ENCODE data around the gene GADD45B. TPM values are rescaled to one million over a fixed set of nuclear protein-coding genes. Genes with fewer than 3 reads are reported as not detected.

GADD45B gene, protein sequence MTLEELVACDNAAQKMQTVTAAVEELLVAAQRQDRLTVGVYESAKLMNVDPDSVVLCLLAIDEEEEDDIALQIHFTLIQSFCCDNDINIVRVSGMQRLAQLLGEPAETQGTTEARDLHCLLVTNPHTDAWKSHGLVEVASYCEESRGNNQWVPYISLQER
- 100 to 1,000 TPM in 4 of 6 donors, 10 to 100 TPM in 2; 93.2 to 247 (median 139) TPM for total RNA-seq

DNA sequence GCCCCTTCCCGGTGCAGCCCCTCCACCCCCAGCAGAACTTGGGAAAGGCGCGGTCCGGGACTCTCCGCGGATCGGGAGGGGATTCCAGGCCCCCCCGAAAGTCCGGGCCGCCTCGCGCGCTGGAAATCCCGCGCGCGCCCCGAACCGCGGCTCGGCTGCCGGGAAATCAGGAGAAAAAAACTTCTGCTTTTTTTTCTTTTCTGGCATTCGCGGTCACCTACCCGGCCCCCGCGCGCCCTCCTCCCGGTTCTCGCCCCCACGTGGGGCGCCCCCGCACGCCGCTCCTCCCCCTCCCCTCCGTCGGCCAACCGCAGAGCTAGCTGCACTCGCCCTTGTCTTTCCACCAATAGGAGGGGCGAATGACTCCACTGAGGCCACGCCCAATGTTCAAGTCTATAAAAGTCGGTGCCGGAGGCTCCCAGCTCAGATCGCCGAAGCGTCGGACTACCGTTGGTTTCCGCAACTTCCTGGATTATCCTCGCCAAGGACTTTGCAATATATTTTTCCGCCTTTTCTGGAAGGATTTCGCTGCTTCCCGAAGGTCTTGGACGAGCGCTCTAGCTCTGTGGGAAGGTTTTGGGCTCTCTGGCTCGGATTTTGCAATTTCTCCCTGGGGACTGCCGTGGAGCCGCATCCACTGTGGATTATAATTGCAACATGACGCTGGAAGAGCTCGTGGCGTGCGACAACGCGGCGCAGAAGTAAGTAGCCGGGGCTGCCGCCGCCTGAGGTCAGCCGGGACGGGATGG is at the start of gene GADD45B:
GADD45B (plus strand) TSS at position 426 of the 749 bp plus-strand sequence; CDS start at position 658, 232 bp downstream.
- Histone ChIP-seq H3K27me3 (no peaks in the 10 kb centered on the region), H3K4me3 (peak within 1 kb of the TSS; percentile 63 to 98 (median 88)), H3K4me1 (peaks cover 13 to 36% (median 30%) of the 10 kb centered on the region in 4 donors), H3K36me3 (peaks cover 0 to 19% (median 11%) of the 10 kb centered on the region in 4 donors), H3K27ac (peak within 1 kb of the TSS; percentile 90 to 95 (median 92)), H3K9me3 (no peaks in the 10 kb centered on the region)
- peak; percentile 83 to 93 for ATAC-seq (ENCODE audit: low FRiP score in 2 of 2)
- DNase-seq, result peak; percentile 97 to 99
- peak in 3 of 4 donors; percentile 32 to 93 (median 47) for TF ChIP-seq EP300 (IDR thresholded peaks at IDR 0.05)
- peak; percentile 99 to 100 (median 100) for TF ChIP-seq POLR2A (IDR thresholded peaks at IDR 0.05)
- TF ChIP-seq, protein P1, sequence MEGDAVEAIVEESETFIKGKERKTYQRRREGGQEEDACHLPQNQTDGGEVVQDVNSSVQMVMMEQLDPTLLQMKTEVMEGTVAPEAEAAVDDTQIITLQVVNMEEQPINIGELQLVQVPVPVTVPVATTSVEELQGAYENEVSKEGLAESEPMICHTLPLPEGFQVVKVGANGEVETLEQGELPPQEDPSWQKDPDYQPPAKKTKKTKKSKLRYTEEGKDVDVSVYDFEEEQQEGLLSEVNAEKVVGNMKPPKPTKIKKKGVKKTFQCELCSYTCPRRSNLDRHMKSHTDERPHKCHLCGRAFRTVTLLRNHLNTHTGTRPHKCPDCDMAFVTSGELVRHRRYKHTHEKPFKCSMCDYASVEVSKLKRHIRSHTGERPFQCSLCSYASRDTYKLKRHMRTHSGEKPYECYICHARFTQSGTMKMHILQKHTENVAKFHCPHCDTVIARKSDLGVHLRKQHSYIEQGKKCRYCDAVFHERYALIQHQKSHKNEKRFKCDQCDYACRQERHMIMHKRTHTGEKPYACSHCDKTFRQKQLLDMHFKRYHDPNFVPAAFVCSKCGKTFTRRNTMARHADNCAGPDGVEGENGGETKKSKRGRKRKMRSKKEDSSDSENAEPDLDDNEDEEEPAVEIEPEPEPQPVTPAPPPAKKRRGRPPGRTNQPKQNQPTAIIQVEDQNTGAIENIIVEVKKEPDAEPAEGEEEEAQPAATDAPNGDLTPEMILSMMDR (IDR thresholded peaks at IDR 0.05), result peak in 1 of 6 experiments; percentile 5
- TF ChIP-seq POLR2AphosphoS5 (IDR thresholded peaks at IDR 0.05), result peak; percentile 100
- WGBS, 2 donors, result 0% methylated on average over 25 to 41 of the region's 70 CpGs

DNA sequence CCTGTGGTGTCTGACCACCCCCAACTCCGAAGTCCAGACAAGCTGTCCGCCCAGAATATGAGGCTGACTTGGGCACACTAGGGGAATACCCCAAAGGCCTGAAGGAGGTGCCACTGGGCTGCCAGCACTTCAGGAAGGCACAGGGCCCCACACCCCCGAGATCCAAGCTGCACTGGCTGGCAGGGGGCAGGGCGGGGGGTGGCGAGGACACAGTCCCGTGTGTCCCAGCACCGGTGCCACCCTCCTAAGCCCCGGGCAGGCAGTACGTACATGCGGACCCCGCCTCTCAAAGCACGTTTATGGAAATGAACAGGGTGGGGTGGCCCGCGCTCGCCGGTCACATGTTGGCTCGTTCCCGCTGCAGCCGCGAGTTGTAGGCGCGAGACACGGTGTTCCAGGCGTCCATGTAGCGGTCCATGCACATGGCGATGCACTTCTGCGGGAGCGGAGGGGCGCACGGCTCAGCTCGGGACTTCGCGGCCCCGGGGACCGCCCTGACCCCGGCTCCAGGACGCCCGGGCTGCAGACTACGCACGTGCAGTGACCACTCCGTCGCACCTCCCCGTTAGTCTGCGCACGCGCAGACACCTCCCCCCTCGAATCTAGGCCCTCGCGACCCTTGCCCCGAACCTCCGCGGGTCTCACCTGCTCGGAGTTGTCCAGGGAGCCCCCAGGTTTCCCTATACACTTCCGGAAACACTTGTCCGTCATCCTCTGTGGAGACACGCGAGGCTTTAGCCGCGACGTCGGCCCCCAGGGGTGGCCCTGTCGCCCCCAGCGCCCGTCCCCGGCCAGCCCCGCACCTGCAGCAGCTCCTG is 49.1 kb upstream of the GADD45B start:
- Histone ChIP-seq H3K4me1 (peaks cover 22 to 45% (median 24%) of the 10 kb centered on the region in 4 donors), H3K9me3 (no peaks in the 10 kb centered on the region), H3K4me3 (peak overlapping the region; percentile 79 to 99 (median 87)), H3K36me3 (peaks cover 4 to 29% (median 19%) of the 10 kb centered on the region in 4 donors), H3K27ac (peak overlapping the region; percentile 84 to 98 (median 94)), H3K27me3 (no peaks in the 10 kb centered on the region)
- ATAC-seq (ENCODE audit: low FRiP score in 2 of 2) (peak in 1 of 2 donors; percentile 48), DNase-seq (peak; percentile 37 to 86)
- 8% methylated on average over 38 of the region's 66 CpGs; no CpG with 5 or more reads in 1 of the 2 donors for WGBS, 2 donors
- TF ChIP-seq, protein P1 (IDR thresholded peaks at IDR 0.05), result peak in 1 of 6 experiments; percentile 9
- TF ChIP-seq EP300 (IDR thresholded peaks at IDR 0.05) (no peak), POLR2A (IDR thresholded peaks at IDR 0.05) (peak in 1 of 4 donors; percentile 1)

DNA sequence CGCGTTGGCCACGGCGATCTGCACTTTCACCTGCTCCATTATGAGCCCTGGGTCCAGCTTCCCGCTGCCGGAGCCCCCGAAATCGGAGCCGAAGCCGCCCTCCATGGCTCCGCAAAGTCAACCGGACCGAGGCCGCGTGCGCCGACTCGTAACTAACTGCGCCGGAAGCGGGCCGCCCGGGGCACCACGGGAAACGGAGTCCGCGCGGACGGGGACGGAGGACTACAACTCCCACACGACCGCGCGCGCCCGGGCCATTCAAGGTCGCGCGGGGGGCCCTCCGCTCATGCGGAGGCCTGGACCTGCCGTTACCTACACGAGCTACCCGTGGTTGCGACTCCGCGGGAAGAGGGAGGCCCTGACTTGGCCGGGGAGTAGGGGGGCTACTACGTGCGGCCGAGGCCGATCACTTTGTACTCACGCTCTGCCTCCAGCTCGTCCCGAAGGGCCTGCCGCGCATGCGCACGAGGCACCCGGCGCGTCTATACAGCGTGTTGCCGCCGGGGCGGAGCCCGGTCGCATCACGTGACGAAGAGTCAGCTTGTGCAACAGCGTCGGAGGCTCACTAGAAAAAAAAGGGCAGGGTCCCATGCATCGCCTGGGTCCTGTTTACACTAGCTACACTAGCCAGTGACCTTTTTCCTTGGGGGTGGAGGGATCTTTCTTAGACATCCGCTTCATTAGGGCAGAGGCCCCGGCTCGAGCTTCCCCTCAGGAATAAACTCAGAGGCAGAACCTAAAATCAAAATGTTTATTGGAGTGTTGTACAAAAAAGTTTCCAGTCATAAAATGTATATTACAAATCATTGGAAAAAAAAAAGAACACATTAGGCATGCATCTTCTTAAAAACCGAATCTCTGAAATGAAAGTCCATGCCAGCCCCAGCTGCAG is 48.3 kb upstream of the GADD45B start, which contains the start of gene TIMM13:
TIMM13 (minus strand) TSS at position 158 of the 892 bp plus-strand sequence; CDS start at position 105, 53 bp downstream.
- Histone ChIP-seq H3K27me3 (no peaks in the 10 kb centered on the region), H3K4me1 (peaks cover 22 to 45% (median 24%) of the 10 kb centered on the region in 4 donors), H3K36me3 (peaks cover 4 to 32% (median 20%) of the 10 kb centered on the region in 4 donors), H3K4me3 (peak within 1 kb of the TSS; percentile 79 to 99 (median 87)), H3K9me3 (no peaks in the 10 kb centered on the region), H3K27ac (peak within 1 kb of the TSS; percentile 84 to 98 (median 94))
- peak; percentile 95 to 96 for ATAC-seq (ENCODE audit: low FRiP score in 2 of 2)
- DNase-seq, result peak; percentile 96 to 100
- TF ChIP-seq EP300 (IDR thresholded peaks at IDR 0.05) (no peak), POLR2AphosphoS5 (IDR thresholded peaks at IDR 0.05) (peak; percentile 67 to 71), POLR2A (IDR thresholded peaks at IDR 0.05) (peak in 2 of 4 donors; percentile 10 to 80)
- WGBS, 2 donors, result 0 to 8% methylated on average over 5 to 44 of the region's 77 CpGs

DNA sequence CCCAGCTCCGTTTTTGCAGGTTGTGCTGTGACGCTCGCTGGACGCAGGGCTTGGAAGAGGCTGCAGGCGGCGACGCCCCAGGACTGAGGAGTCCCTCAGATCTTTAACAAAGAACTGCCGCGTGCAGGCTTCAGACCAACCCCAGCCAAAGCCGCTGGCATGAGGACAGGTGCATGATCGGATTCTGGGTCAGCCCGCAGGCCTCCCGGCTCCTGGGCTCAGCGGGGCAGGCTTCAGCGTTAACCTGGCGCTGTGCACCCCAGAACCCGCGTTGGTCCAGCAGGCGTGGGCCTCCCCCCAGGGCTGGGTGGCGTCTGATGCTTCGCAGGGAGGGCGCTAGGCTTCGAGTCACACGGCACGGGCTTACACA is 47.6 kb upstream of the GADD45B start:
- TF ChIP-seq, protein P1 (IDR thresholded peaks at IDR 0.05), result no peak
- no peak for TF ChIP-seq POLR2A (IDR thresholded peaks at IDR 0.05)
- no peak for TF ChIP-seq EP300 (IDR thresholded peaks at IDR 0.05)
- no peak for TF ChIP-seq POLR2AphosphoS5 (IDR thresholded peaks at IDR 0.05)
- no peak for ATAC-seq (ENCODE audit: low FRiP score in 2 of 2)
- DNase-seq, result peak in 1 of 2 donors; percentile 80
- peaks cover 4 to 32% (median 20%) of the 10 kb centered on the region in 4 donors for H3K36me3 ChIP-seq
- H3K4me1 ChIP-seq, result peaks cover 22 to 42% (median 24%) of the 10 kb centered on the region in 4 donors
- peak overlapping the region; percentile 84 to 98 (median 94) for H3K27ac ChIP-seq
- 32 to 63% methylated on average over 14 to 22 of the region's 25 CpGs for WGBS, 2 donors
- H3K9me3 ChIP-seq, result no peaks in the 10 kb centered on the region
- H3K4me3 ChIP-seq, result peak overlapping the region in 3 of 4 donors; percentile 79 to 99 (median 95)
- H3K27me3 ChIP-seq, result no peaks in the 10 kb centered on the region
